ENCODE measurements around the gene RRP1B.

Gene RRP1B

DNA sequence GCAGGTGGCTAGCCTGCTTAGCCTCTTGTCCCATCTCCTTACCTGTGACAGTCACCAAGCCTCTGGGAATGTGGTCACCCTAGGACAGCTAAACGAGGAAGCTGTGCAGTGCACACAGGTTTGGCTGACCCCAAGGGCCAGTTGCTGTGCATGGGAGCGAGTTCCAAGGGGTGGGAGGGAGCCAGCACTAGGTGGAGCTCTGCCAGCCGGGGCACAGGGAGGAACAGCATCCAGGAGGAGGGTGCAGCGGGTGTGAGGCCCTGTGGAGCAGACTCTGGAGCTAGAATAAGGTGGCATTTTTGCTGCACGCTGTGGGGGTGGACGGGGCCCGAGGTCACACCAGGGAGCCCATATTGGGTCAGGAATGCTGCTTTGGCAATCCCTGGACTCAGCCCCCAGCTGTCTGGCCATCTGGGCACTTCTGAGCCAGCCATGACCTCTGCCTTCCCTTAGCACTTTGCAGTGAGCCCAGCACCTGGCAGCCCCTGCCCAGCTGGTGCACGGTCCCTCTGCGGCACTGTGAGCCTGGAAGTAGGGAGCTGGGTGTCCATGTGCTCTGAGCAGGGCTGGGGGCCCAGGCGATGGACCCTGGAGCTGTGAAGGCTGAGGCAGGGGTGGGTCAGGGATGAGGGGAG, 68.3 kb downstream of the RRP1B start:
- no peak for DNase-seq

DNA sequence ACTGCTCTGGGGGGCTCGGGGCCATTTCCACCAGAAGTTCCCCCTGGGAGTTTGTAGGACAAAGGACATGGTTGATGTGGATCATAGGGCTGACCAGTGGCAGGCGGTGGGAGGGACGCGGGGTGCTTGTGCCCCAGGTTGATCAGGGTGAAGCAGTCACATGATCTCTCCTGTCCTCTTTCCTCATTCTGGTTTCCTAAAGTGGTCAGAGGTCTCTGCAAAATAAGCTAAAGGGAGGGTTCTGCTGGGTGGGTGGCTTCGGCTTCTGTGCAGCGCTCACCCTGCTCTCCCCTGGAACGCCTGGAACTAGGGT, 68.8 kb downstream of the RRP1B start:
- DNase-seq = no peak

- DNase-seq = peak; percentile 83 to 86
These were observed 69.4 kb downstream of the RRP1B start for GRCh38 chr21:43728467-43729390.

GRCh38 chr21:43731476-43731875, 72.1 kb downstream of the RRP1B start:
- no peak for DNase-seq

GRCh38 chr21:43731891-43732711, 72.7 kb downstream of the RRP1B start:
- DNase-seq = no peak

- no peak for DNase-seq
These were observed 73.7 kb downstream of the RRP1B start for GRCh38 chr21:43733060-43733459.

DNA sequence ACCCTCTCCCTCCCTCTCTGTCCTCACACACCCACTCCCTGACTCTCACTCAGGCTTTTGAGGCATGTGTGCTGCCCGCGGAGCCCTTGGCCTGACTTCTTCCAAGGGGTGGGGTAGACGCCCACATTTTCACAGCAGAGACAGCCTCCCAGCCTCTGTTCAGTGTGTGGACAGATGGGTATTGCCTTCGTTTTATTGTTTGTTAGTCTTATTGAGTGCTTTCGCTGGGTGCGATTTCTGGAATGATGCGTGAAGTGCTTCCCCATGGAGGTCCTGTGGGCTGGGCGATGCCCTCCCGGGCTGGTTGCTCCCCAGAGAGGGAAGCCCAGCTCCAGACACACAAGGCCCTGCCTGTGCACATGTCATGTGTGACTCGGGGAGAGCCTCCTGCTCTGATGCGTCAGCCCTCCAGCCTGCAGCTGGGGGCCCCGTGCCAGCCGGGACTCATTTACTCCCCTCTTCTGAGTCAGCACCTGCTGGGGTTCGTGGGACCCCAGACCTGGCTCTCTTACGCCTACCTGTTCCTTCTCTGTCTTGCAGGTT, 74.2 kb downstream of the RRP1B start:
- DNase-seq = peak in 1 of 2 donors; percentile 37

GRCh38 chr21:43734131-43734927, 75.0 kb downstream of the RRP1B start:
- DNase-seq = no peak

DNA sequence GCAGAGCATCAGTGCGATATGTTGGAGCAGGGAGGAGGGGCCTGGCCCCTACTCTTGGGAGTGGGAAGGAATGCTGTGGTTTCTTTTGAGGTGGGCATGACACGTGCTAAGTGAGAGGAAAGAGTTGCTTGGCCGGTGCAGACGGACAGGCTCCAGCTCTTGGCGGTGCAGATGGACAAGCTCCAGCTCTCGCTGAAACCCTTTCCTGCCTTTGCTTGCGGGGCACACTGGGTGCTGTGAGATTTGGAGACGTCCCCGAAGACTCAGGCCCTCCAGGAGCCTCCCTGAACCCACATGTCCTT, 75.5 kb downstream of the RRP1B start:
- no peak for DNase-seq

DNA sequence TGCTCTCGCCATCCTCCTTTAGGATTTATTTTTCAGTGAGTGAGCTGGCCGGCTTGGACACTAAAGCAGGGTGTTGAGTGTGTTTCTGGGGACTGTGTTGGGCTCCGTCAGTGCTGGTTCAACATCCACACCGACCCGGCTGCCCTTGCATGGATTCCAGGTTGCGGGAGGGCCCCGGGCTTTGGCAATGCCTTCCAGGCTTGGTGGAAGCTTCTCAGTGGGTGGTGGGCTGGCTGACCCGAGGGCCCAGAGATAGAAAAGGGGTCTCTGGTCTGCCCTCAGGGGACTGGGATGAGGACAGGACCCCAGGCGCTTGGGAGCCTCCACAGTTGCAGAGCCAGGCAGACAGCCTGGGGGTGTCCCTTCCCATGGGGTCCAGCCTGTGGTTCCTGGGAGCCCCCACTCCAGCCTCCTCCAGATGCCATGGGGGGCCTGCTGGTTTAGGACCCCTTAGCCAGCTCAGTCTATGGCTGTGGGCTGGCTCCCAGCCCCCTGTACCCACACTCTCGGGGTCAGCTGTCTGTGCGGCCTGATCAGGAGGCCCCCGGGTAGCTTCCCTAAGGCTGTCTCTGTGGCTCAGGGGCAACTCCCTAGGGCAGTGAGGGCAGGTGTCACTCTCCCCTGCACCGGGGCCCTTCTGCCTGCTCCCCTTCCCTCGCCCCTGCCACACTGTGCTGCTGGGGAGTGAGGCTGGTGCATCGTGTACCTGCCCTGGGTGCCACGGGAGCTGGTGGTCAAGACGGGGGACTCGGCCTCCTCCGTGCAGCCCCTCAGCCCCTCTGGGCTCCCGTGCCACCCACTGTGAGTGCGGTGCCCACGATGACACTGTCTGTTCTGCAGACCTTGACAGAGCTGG, 76.1 kb downstream of the RRP1B start:
- DNase-seq = no peak

DNA sequence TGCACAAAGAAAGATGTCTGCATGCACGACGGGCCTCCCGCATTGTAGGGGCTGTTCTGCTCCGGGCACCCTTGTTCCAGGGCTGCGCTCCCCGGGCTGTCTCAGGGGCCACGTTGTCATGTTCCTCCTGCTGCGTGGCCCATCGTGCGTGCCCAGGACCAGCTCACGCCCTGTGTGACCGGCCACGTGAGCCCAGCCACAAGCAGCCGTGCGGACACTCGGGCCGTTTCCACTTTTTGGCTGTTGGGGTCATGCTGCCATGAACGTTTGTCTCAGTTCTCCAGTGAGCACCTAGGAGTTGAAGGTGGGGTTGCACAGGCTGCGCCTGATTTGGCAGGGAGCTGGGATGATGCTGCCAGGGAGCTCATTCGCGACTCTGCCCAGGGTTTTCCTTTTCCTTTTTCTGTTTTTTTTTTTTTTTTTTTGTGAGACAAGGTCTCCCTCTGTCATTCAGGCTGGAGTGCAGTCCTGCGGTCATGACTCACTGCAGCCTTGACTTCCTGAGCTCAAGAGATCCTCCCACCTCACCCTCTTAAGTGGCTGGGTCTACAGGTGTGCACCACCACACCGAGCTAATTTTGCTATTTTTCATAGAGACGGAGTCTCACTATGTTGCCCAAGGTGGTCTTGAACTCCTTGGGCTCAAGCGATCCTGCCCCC, 77.0 kb downstream of the RRP1B start:
- no peak for DNase-seq

GRCh38 chr21:43737158-43737950, 78.0 kb downstream of the RRP1B start:
- no peak for DNase-seq

DNA sequence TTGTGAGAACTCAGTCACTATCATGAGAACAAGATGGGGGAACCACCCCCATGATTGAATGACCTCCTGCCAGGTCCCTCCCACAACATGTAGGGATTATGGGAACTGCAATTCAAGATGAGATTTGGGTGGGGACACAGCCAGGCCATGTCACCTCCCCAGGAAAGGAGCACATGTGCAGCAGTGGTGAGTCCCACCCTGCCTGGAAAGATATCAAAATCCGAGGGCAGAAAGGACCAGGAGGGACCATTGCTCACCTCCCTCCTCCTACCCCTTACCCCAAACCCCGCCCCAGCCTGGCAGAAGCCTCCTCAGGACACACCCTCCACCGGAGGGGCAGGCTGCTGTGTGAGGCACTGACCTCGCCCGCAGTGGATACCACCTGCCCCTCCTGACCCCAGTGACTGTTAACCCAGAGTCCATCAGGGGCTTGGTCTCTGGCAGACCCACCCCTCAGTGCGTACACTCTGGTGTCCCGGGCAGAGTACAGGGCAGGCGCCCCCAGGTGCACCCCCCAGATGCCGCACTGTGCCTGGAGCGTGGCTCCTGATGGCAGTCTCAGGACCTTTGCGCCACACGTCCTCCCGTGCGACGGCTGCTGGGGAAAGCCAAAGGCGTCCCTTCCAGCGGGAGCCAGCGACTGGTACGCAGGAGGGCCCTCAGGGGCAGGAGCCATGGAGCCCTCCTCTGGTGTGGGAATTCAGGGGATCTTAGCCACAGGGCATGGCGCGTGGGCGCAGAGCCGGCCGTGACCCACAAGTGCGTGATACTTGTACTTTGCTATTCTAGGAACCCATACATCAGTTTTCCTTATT, 80.5 kb downstream of the RRP1B start:
- DNase-seq = no peak

DNA sequence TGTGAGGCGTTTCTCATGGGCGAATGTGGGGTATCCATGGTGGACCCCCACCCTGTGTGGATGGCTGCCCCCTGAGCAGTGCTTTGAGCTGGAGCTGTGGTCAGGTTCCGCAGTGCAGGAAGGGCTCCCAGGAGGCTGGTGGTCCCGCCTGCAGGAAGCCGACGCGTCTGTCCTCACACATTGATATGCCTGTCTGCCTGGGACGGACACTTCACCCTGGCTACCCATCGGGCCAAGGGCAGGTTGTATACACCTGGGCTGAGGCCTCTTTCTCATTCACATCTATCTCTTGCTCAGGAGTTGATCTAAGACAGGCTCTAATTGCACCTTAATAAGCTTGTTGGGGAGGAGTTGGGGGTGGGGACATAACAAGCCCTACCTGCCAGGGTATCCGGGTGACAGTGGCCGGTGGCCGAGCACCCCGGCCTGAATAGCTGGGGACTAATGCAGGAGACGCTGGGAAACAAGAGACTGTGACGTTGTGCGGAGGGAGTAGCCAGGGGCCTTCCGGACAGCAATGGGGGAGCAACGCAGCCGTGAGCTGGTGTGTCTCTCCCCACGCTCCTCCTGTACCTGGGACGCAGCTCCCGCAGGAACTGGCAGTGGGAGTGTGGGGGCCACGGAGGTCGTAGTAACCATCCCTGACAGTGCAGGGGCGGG, 81.3 kb downstream of the RRP1B start:
- no peak for DNase-seq

- no peak for DNase-seq
These were observed 82.2 kb downstream of the RRP1B start for GRCh38 chr21:43741423-43742096.

DNA sequence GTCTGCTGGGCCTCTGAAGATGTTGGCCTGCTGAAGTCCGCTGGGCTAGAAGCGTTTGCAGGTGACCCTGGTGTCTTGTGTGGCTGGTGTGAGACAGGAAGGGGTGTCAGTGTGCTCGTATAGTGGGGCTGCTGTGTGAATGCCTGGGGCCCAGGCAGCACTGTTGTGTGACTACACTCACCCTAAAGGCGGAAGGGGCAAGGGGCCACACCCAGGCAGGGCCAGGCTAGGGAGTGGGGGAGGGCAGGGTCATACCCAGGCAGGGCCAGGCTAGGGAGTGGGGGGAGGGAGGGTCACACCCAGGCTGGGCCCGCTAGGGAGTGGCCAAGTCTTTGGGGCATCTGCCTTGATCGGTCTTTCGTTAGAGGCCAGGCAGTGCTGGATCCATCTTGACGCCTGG, 84.6 kb downstream of the RRP1B start:
- DNase-seq = no peak

GRCh38 chr21:43744725-43745124, 85.4 kb downstream of the RRP1B start:
- DNase-seq = no peak
